H9 (cell line): ENCODE results near the gene TPCN2. TPM values are rescaled to one million over a fixed set of nuclear protein-coding genes. Genes with fewer than 3 reads are reported as not detected.

Experiments used
- DNase-seq: peaks from one replicate; pipeline ENCODE4 v3.0.0-alpha.2; 2017
- H2AFZ ChIP-seq: one replicate; pipeline ENCODE4 v1.6.1; 2013; ENCODE audit warnings: mild to moderate bottlenecking, low read length, control low read depth, moderate library complexity
- H2AK5ac ChIP-seq: 2 replicates; pipeline ENCODE4 v1.6.1; 2013; ENCODE audit warnings: low read length, control low read depth, mixed read lengths; ENCODE audit not compliant: insufficient read length
- H2BK120ac ChIP-seq: one replicate; pipeline ENCODE4 v1.6.1; 2013; ENCODE audit warnings: low read depth, mild to moderate bottlenecking, low read length, control low read depth, inconsistent platforms; ENCODE audit not compliant: poor library complexity, severe bottlenecking
- H2BK12ac ChIP-seq: 2 replicates; pipeline ENCODE4 v1.6.1; 2013; ENCODE audit warnings: low read length, control low read depth, mixed read lengths, low read depth; ENCODE audit not compliant: insufficient read length
- H2BK15ac ChIP-seq: 2 replicates; pipeline ENCODE4 v1.6.1; 2013; ENCODE audit warnings: low read depth, low read length, control low read depth
- H2BK20ac ChIP-seq: one replicate; pipeline ENCODE4 v1.6.1; 2013; ENCODE audit warnings: low read depth, mild to moderate bottlenecking, low read length, control low read depth, inconsistent platforms; ENCODE audit not compliant: poor library complexity, severe bottlenecking
- H2BK5ac ChIP-seq: 2 replicates; pipeline ENCODE4 v1.6.1; 2013; ENCODE audit warnings: low read length, control low read depth, mixed read lengths; ENCODE audit not compliant: insufficient read length
- H3K14ac ChIP-seq: 2 replicates; pipeline ENCODE4 v1.6.1; 2013; ENCODE audit warnings: low read length, control low read depth; ENCODE audit not compliant: insufficient read depth
- H3K18ac ChIP-seq: 2 replicates; pipeline ENCODE4 v1.6.1; 2013; ENCODE audit warnings: low read depth, mild to moderate bottlenecking, mixed read lengths, low read length, control low read depth; ENCODE audit not compliant: insufficient read length
- H3K23ac ChIP-seq: 2 replicates; pipeline ENCODE4 v1.6.1; 2013; ENCODE audit warnings: low read length, control low read depth, mixed read lengths, low read depth; ENCODE audit not compliant: insufficient read length
- H3K23me2 ChIP-seq: 2 replicates; pipeline ENCODE4 v1.6.1; 2013; ENCODE audit warnings: low read depth, mild to moderate bottlenecking, mixed read lengths, low read length, control low read depth; ENCODE audit not compliant: insufficient read length, poor library complexity, severe bottlenecking
- H3K27ac ChIP-seq: 2 replicates; pipeline ENCODE4 v1.5.1; 2013; ENCODE audit warnings: low read length, control low read depth, mixed read lengths, low read depth; ENCODE audit not compliant: insufficient read length
- H3K27me3 ChIP-seq: 2 replicates; pipeline ENCODE4 v1.6.1; 2013; ENCODE audit warnings: low read length, control low read depth, inconsistent platforms; ENCODE audit not compliant: insufficient read depth
- H3K4ac ChIP-seq: 2 replicates; pipeline ENCODE4 v1.6.1; 2013; ENCODE audit warnings: low read depth, mild to moderate bottlenecking, control low read depth, inconsistent platforms, low read length, moderate library complexity
- H3K4me1 ChIP-seq: 2 replicates; pipeline ENCODE4 v1.6.1; 2013; ENCODE audit warnings: low read length, control low read depth, inconsistent platforms; ENCODE audit not compliant: insufficient read depth
- H3K4me2 ChIP-seq: 2 replicates; pipeline ENCODE4 v1.6.1; 2013; ENCODE audit warnings: low read length, control low read depth, mixed read lengths; ENCODE audit not compliant: insufficient read length, insufficient read depth
- H3K56ac ChIP-seq: 2 replicates; pipeline ENCODE4 v1.6.1; 2013; ENCODE audit warnings: low read depth, mild to moderate bottlenecking, mixed read lengths, low read length, control low read depth; ENCODE audit not compliant: insufficient read length
- H3K79me1 ChIP-seq: 2 replicates; pipeline ENCODE4 v1.6.1; 2013; ENCODE audit warnings: low read depth, mild to moderate bottlenecking, moderate library complexity, low read length, control low read depth, inconsistent platforms; ENCODE audit not compliant: insufficient read depth, poor library complexity, severe bottlenecking
- H3K79me2 ChIP-seq: 2 replicates; pipeline ENCODE4 v1.6.1; 2013; ENCODE audit warnings: low read length, control low read depth, inconsistent platforms; ENCODE audit not compliant: insufficient read depth
- H3K9ac ChIP-seq: 2 replicates; pipeline ENCODE4 v1.6.1; 2013; ENCODE audit warnings: low read length, control low read depth, mixed read lengths; ENCODE audit not compliant: insufficient read length; ENCODE audit errors: extremely low read depth
- H3K9me3 ChIP-seq: one replicate; pipeline ENCODE4 v1.6.1; 2013; ENCODE audit warnings: low read depth, low read length, inconsistent platforms; ENCODE audit not compliant: control insufficient read depth
- H3T11ph ChIP-seq: one replicate; pipeline ENCODE4 v1.6.1; 2013; ENCODE audit warnings: mild to moderate bottlenecking, low read length, control low read depth, inconsistent platforms
- H4K20me1 ChIP-seq: one replicate; pipeline ENCODE4 v1.6.1; 2013; ENCODE audit not compliant: control insufficient read depth, insufficient read length, insufficient read depth
- H4K5ac ChIP-seq: 2 replicates; pipeline ENCODE4 v1.6.1; 2013; ENCODE audit warnings: low read depth, mild to moderate bottlenecking, mixed read lengths, low read length, control low read depth; ENCODE audit not compliant: insufficient read length
- H4K8ac ChIP-seq: replicated peaks from 2 replicates; pipeline ENCODE4 v1.6.1; 2013; ENCODE audit warnings: low read length, control low read depth, mixed read lengths, low read depth; ENCODE audit not compliant: insufficient read length
- H4K91ac ChIP-seq: 2 replicates; pipeline ENCODE4 v1.6.1; 2013; ENCODE audit warnings: low read depth, mild to moderate bottlenecking, moderate library complexity, mixed read lengths, low read length, control low read depth; ENCODE audit not compliant: insufficient read length
- H3K27ac Mint-ChIP-seq, 3 experiments: 2 replicates in 2 of 3; 3 replicates in 1 of 3; pipeline ENCODE4 v1.8.0; 2020 to 2021; ENCODE audit warnings: mixed read lengths in 3 of 3, mild to moderate bottlenecking in 1 of 3, moderate library complexity in 1 of 3
- H3K27me3 Mint-ChIP-seq: 2 replicates; pipeline ENCODE4 v1.8.0; 2021; ENCODE audit warnings: low read depth, mild to moderate bottlenecking, moderate library complexity, mixed read lengths
- H3K36me3 Mint-ChIP-seq, 3 experiments: 2 replicates in 2 of 3; 3 replicates in 1 of 3; pipeline ENCODE4 v1.8.0; 2020 to 2021; ENCODE audit warnings: low read depth in 3 of 3, mixed read lengths in 3 of 3; ENCODE audit not compliant: insufficient read depth in 1 of 3
- H3K4me1 Mint-ChIP-seq, 2 experiments: 2 replicates each; pipeline ENCODE4 v1.8.0; 2020; ENCODE audit warnings: mixed read lengths in 2 of 2
- H3K4me3 Mint-ChIP-seq, 2 experiments: 2 replicates in 1 of 2; 3 replicates in 1 of 2; pipeline ENCODE4 v1.8.0; 2020 to 2021; ENCODE audit warnings: mild to moderate bottlenecking in 2 of 2, mixed read lengths in 2 of 2, moderate library complexity in 1 of 2
- H3K9me3 Mint-ChIP-seq, 2 experiments: 2 replicates in 1 of 2; 3 replicates in 1 of 2; pipeline ENCODE4 v1.8.0; 2020; ENCODE audit warnings: mild to moderate bottlenecking in 2 of 2, mixed read lengths in 2 of 2, moderate library complexity in 1 of 2
- CTCF ChIP-seq: fragments of 200-600 bp; sonication (generic); conservative IDR thresholded peaks from 3 replicates; pipeline ENCODE4 v1.8.0; 2021; ENCODE audit warnings: antibody characterized with exemption, mild to moderate bottlenecking
- WGBS: extraction: QIAGEN DNeasy Blood & Tissue Kit; methylation state at CpG from one replicate; pipeline ENCODE4 v1.1.7; 2013; ENCODE audit warnings: missing lambda C conversion rate, low lambda C conversion rate, mixed read lengths; ENCODE audit not compliant: insufficient read length; ENCODE audit errors: extremely low coverage; 5-methylcytosine and 5-hydroxymethylcytosine counted together
- total RNA-seq: library from RNA; stranded (reverse); gene quantifications from 2 replicates; pipeline ENCODE4 v1.2.1, GENCODE V29; 2021

Gene TPCN2
- total RNA-seq, 1 experiment from 2014 or later = 16.8 TPM

GRCh38 chr11:69104212-69104855 lies 55.6 kb downstream of the TPCN2 start:
- no peak overlapping the region for H2BK120ac ChIP-seq
- no peak for DNase-seq
- no peak overlapping the region for H4K91ac ChIP-seq
- peaks cover 2 to 18% of the 10 kb centered on the region in 2 experiments; a peak in 3 of 4 replicates for H3K4me1 Mint-ChIP-seq
- H3K9ac ChIP-seq = no peak overlapping the region
- H2BK15ac ChIP-seq = no peak overlapping the region
- no CpG with 5 or more reads among the region's 14 CpGs for WGBS
- no peaks in the 10 kb centered on the region for H3K23me2 ChIP-seq
- H3K4me2 ChIP-seq = no peak overlapping the region
- no peak overlapping the region for H2BK5ac ChIP-seq
- no peaks in the 10 kb centered on the region for H3K4me1 ChIP-seq
- no peak overlapping the region for H3K27ac Mint-ChIP-seq
- TF ChIP-seq CTCF = no peak
- no peak overlapping the region for H2BK20ac ChIP-seq
- H3K14ac ChIP-seq = no peak overlapping the region
- H3K27me3 Mint-ChIP-seq = peaks cover 7% of the 10 kb centered on the region; the same call in 1 of the 2 replicates
- H3K9me3 Mint-ChIP-seq = peaks cover 3 to 8% of the 10 kb centered on the region in 2 experiments; a peak in 2 of 5 replicates
- no peaks in the 10 kb centered on the region for H4K20me1 ChIP-seq
- no peak overlapping the region for H2AK5ac ChIP-seq
- H2AFZ ChIP-seq = no peak overlapping the region
- H3K27ac ChIP-seq = no peak overlapping the region
- H2BK12ac ChIP-seq = no peak overlapping the region
- H3K79me2 ChIP-seq = no peaks in the 10 kb centered on the region
- H3K56ac ChIP-seq = no peak overlapping the region
- no peaks in the 10 kb centered on the region for H3K9me3 ChIP-seq
- no peak overlapping the region for H3K18ac ChIP-seq
- H3K23ac ChIP-seq = no peak overlapping the region
- H3K27me3 ChIP-seq = no peaks in the 10 kb centered on the region
- no peak overlapping the region for H3K4ac ChIP-seq
- H3T11ph ChIP-seq = no peak overlapping the region
- no peak overlapping the region for H4K8ac ChIP-seq
- H3K79me1 ChIP-seq = no peaks in the 10 kb centered on the region
- H3K4me3 Mint-ChIP-seq = no peak overlapping the region
- peaks cover 0 to 7% (median 2%) of the 10 kb centered on the region in 3 experiments; a peak in 4 of 7 replicates for H3K36me3 Mint-ChIP-seq
- H4K5ac ChIP-seq = no peak overlapping the region
